Effector CD8-positive, alpha-beta T cell (primary cell): ENCODE data around the gene NOG.

ENCODE experiments used
- DNase-seq: peaks from one replicate; lab custom pipeline; 2025; lab: John Stamatoyannopoulos, UW

Gene NOG

DNA sequence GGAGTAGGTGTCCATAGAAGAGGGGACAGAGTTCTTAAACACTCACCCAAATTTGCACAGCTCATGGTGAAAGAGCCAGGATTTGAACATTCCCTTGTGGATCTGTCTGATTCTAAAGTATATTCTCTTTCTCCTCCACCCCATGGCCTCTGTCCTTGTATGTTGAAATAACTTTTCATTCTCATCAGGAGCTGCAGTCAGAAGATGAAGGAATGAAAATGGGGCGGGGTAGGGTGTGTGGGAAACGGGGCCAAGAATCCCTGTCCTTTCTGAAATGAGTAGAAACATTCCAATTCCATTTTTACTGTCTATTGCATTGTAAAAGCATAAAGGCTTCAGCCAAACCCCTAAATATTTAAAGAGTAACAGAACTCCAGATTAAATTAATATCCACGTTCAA, 42.8 kb downstream of the NOG start:
- no peak for DNase-seq

- no peak for DNase-seq
These were observed 43.8 kb downstream of the NOG start for GRCh38 chr17:56637254-56637653.

GRCh38 chr17:56638591-56639051, 45.1 kb downstream of the NOG start:
- no peak for DNase-seq

GRCh38 chr17:56639517-56639916, 46.0 kb downstream of the NOG start:
- no peak for DNase-seq

GRCh38 chr17:56640116-56640515, 46.6 kb downstream of the NOG start:
- DNase-seq: no peak

GRCh38 chr17:56641373-56641772, 47.9 kb downstream of the NOG start:
- no peak for DNase-seq

- DNase-seq: no peak
These were observed 48.4 kb downstream of the NOG start for GRCh38 chr17:56641894-56642293.

- DNase-seq: no peak
These were observed 48.9 kb downstream of the NOG start for GRCh38 chr17:56642424-56642823.
